ENCODE results near the gene TGFBRAP1. TPM values are rescaled to one million over a fixed set of nuclear protein-coding genes. Genes with fewer than 3 reads are reported as not detected.
"Not testable (repeated sequence)": the region's sequence is repeated elsewhere in the genome, so short reads cannot be mapped to it uniquely, and the experiment has no call there.

TGFBRAP1 gene
- total RNA-seq, 1 donor from 2014 or later = 20.0 TPM

- H3K4me3 Mint-ChIP-seq (ENCODE audit: low read depth) = no peak overlapping the region
- no peaks in the 10 kb centered on the region for H3K4me1 Mint-ChIP-seq (ENCODE audit: low read depth)
- H3K27ac Mint-ChIP-seq = no peak overlapping the region
- peaks cover 3% of the 10 kb centered on the region for H3K36me3 Mint-ChIP-seq (ENCODE audit: insufficient read depth)
- DNase-seq (ENCODE audit: low spot score, unreplicated experiment) = no peak
- TF ChIP-seq CTCF (IDR thresholded peaks at IDR 0.05; ENCODE audit: unreplicated experiment) = no peak
- peaks cover 6% of the 10 kb centered on the region for H3K9me3 Mint-ChIP-seq (ENCODE audit: low read depth)
- H3K27me3 Mint-ChIP-seq = no peaks in the 10 kb centered on the region
Measured at GRCh38 chr2:105252271-105252670, 77.3 kb downstream of the TGFBRAP1 start.

GRCh38 chr2:105251016-105251648 lies 78.4 kb downstream of the TGFBRAP1 start:
- H3K4me1 Mint-ChIP-seq (ENCODE audit: low read depth); H3K4me3 Mint-ChIP-seq (ENCODE audit: low read depth); H3K36me3 Mint-ChIP-seq (ENCODE audit: insufficient read depth); H3K9me3 Mint-ChIP-seq (ENCODE audit: low read depth); DNase-seq (ENCODE audit: low spot score, unreplicated experiment); H3K27me3 Mint-ChIP-seq; H3K27ac Mint-ChIP-seq: not testable (repeated sequence)

- no peak for TF ChIP-seq CTCF (IDR thresholded peaks at IDR 0.05; ENCODE audit: unreplicated experiment)
- no peak for DNase-seq (ENCODE audit: low spot score, unreplicated experiment)
- Mint-ChIP-seq H3K4me3 (ENCODE audit: low read depth) (no peak overlapping the region), H3K27me3 (no peaks in the 10 kb centered on the region), H3K36me3 (ENCODE audit: insufficient read depth) (peaks cover 3% of the 10 kb centered on the region), H3K9me3 (ENCODE audit: low read depth) (peaks cover 6% of the 10 kb centered on the region), H3K4me1 (ENCODE audit: low read depth) (no peaks in the 10 kb centered on the region), H3K27ac (no peak overlapping the region)
Measured at GRCh38 chr2:105249891-105250290, 79.6 kb downstream of the TGFBRAP1 start.

- no peak for DNase-seq (ENCODE audit: low spot score, unreplicated experiment)
- Mint-ChIP-seq H3K27me3 (no peaks in the 10 kb centered on the region), H3K4me3 (ENCODE audit: low read depth) (no peak overlapping the region), H3K27ac (no peak overlapping the region), H3K9me3 (ENCODE audit: low read depth) (peaks cover 6% of the 10 kb centered on the region), H3K36me3 (ENCODE audit: insufficient read depth) (peaks cover 3% of the 10 kb centered on the region), H3K4me1 (ENCODE audit: low read depth) (no peaks in the 10 kb centered on the region)
- no peak for TF ChIP-seq CTCF (IDR thresholded peaks at IDR 0.05; ENCODE audit: unreplicated experiment)
Measured at GRCh38 chr2:105249181-105249580, 80.4 kb downstream of the TGFBRAP1 start.

GRCh38 chr2:105248316-105249070 lies 81.0 kb downstream of the TGFBRAP1 start:
- Mint-ChIP-seq H3K9me3 (ENCODE audit: low read depth) (peaks cover 6% of the 10 kb centered on the region), H3K27me3 (no peaks in the 10 kb centered on the region), H3K27ac (no peak overlapping the region), H3K4me3 (ENCODE audit: low read depth) (no peak overlapping the region), H3K4me1 (ENCODE audit: low read depth) (no peaks in the 10 kb centered on the region), H3K36me3 (ENCODE audit: insufficient read depth) (peaks cover 3% of the 10 kb centered on the region)
- no peak for TF ChIP-seq CTCF (IDR thresholded peaks at IDR 0.05; ENCODE audit: unreplicated experiment)
- DNase-seq (ENCODE audit: low spot score, unreplicated experiment) = no peak

- Mint-ChIP-seq H3K27ac (no peak overlapping the region), H3K36me3 (ENCODE audit: insufficient read depth) (peaks cover 2% of the 10 kb centered on the region), H3K4me1 (ENCODE audit: low read depth) (no peaks in the 10 kb centered on the region), H3K4me3 (ENCODE audit: low read depth) (no peak overlapping the region), H3K27me3 (no peaks in the 10 kb centered on the region), H3K9me3 (ENCODE audit: low read depth) (peaks cover 3% of the 10 kb centered on the region)
- DNase-seq (ENCODE audit: low spot score, unreplicated experiment) = no peak
- TF ChIP-seq CTCF (IDR thresholded peaks at IDR 0.05; ENCODE audit: unreplicated experiment) = no peak
Measured at GRCh38 chr2:105244451-105244850, 85.1 kb downstream of the TGFBRAP1 start.
